Measurements from ENCODE around the gene DSEL.

DSEL gene

GRCh38 chr18:67500522-67501205, 15.9 kb downstream of the DSEL start:
- no peak for DNase-seq

- DNase-seq: no peak
These were observed 20.1 kb downstream of the DSEL start for GRCh38 chr18:67496469-67496868.

- no peak for DNase-seq
These were observed 30.0 kb downstream of the DSEL start for GRCh38 chr18:67486534-67486933.

GRCh38 chr18:67485655-67486054, 30.9 kb downstream of the DSEL start:
- DNase-seq: no peak

GRCh38 chr18:67484458-67484857, 32.1 kb downstream of the DSEL start:
- no peak for DNase-seq

- no peak for DNase-seq
These were observed 32.6 kb downstream of the DSEL start for GRCh38 chr18:67483952-67484351.

- no peak for DNase-seq
These were observed 33.3 kb downstream of the DSEL start for GRCh38 chr18:67483237-67483636.

GRCh38 chr18:67478249-67478648, 38.3 kb downstream of the DSEL start:
- DNase-seq: no peak

- no peak for DNase-seq
These were observed 39.0 kb downstream of the DSEL start for GRCh38 chr18:67477522-67477921.

GRCh38 chr18:67476585-67476984, 39.9 kb downstream of the DSEL start:
- DNase-seq: no peak

GRCh38 chr18:67475673-67476072, 40.8 kb downstream of the DSEL start:
- no peak for DNase-seq

- no peak for DNase-seq
These were observed 48.5 kb downstream of the DSEL start for GRCh38 chr18:67468038-67468437.

GRCh38 chr18:67467188-67467587, 49.3 kb downstream of the DSEL start:
- no peak for DNase-seq

- no peak for DNase-seq
These were observed 52.0 kb downstream of the DSEL start for GRCh38 chr18:67464499-67464898.

- DNase-seq: no peak
These were observed 52.7 kb downstream of the DSEL start for GRCh38 chr18:67463829-67464228.

- no peak for DNase-seq
These were observed 59.8 kb downstream of the DSEL start for GRCh38 chr18:67456711-67457110.

Measured in stimulated activated CD4-positive, alpha-beta T cell treated with anti-CD3 and anti-CD28 coated beads, Interleukin-4, amount 100 ng/mL, for 1 hour (primary cell).